C4-2B (cell line): Measurements from ENCODE around the gene HPX.

Experiments
- H3K27ac ChIP-seq: fragments of 450-650 bp; 2 replicates; pipeline ENCODE4 v1.5.1; 2017
- ZFX ChIP-seq: fragments of 450-650 bp; IDR thresholded peaks from 2 replicates; pipeline ENCODE4 v1.6.1; 2017
- TF ChIP-seq, protein P1 (sequence below): fragments of 450-650 bp; conservative IDR thresholded peaks from 2 replicates; pipeline ENCODE4 v1.5.1; 2017; ENCODE audit warnings: mild to moderate bottlenecking

Gene HPX

DNA sequence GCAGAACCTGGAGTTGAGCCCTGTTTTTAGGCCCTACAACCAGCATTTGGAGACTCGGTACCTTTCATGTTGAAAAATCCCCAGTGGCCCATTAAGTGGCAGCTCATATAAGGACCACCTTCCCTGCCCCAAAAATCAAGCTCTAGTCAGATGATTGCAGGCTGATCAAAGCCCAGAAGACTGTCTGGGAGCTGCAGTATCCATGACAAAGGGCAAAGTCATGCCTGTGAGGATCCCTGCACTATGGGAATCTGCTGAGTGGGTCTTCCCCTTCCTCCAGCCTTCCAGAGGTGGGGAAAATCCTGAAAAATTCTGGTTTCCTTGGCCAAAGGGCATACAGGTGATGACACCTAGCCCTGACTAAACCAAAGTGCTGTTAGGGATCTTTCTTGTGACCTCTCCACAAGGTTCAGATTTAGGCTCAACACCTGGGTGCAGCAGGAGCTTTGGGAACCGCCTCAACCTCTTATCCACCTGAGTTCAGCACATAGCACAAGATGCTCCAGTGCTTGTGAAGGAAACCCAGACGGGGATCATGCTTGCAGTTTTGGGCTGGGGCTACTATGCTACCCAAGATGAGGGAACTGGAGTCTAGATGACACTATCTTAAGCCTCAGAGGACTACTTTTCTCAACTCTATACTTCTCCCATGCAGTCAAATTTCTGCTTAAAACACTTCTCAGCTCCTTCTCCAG, 34.2 kb upstream of the HPX start:
- peak overlapping the region; percentile 99 for H3K27ac ChIP-seq
- TF ChIP-seq, protein P1, sequence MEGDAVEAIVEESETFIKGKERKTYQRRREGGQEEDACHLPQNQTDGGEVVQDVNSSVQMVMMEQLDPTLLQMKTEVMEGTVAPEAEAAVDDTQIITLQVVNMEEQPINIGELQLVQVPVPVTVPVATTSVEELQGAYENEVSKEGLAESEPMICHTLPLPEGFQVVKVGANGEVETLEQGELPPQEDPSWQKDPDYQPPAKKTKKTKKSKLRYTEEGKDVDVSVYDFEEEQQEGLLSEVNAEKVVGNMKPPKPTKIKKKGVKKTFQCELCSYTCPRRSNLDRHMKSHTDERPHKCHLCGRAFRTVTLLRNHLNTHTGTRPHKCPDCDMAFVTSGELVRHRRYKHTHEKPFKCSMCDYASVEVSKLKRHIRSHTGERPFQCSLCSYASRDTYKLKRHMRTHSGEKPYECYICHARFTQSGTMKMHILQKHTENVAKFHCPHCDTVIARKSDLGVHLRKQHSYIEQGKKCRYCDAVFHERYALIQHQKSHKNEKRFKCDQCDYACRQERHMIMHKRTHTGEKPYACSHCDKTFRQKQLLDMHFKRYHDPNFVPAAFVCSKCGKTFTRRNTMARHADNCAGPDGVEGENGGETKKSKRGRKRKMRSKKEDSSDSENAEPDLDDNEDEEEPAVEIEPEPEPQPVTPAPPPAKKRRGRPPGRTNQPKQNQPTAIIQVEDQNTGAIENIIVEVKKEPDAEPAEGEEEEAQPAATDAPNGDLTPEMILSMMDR, result no peak
- no peak for TF ChIP-seq ZFX

DNA sequence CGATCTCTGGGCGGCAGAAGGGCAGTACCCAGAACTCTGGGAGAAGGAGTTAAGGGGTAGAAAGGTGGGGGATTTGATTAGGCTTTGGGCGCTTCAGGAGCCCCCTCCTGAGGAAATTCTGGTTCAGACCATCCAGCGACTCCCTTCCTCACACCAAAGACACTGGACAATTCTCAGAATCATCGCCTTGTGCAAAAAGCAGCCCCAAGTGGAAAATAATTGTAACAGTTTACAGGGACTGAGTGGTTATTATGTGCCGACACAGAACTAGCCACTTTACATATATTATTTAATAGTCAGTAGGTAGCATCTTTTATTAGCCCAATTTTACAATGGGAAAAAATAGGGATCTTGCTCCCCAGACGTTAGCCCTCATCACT, 33.6 kb upstream of the HPX start:
- H3K27ac ChIP-seq, result peak overlapping the region; percentile 99
- TF ChIP-seq ZFX, result no peak
- TF ChIP-seq, protein P1, result no peak; the same call in 1 of the 2 replicates

DNA sequence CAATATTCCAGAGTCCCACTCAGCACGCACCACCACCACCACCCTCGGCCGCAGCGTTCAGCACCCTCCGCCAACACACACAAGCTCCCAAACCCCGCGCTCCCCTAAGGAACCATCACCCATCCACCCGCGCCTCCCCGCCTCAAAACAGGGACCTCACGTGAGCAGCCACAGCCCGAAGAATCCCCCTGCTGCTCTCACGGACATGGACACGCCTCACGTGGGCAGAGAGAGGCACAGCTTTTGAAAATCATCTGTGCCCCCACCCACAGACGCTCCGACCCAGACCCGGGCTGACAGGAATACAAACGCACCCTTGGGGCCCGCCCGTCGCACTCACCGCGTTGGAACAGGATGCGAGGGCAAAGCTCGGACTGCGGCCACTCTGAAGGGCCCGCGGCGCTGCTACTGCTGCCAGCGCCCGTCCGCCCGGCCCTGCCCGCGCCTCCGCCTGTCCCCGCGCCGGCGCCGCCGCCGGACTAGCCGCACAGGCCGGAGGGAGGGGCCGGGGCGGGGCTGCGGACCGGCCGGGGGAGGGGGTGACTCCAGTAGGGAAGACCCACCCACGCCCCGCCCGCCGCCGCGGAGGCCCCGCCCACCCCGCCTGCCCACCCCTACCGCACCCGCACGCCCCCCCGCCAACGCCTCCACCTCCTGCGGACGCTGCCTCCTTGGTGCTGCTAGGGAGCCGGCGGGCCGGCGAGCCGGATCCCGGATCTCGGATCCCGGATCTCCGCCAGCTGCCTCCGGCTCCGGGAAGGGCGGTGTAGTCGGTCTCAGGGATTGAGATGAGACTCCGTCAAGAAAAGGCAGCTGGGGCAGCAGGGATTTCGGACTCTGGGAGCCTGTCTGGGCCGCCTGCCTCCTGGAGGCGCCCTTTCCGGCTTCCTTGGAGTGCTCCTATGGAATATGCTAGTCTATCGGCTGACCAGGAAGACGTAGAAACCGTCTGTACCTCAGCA, 32.9 kb upstream of the HPX start, which contains the start of gene TRIM3:
TSS of gene TRIM3 (minus strand) at position 491 of the 962 bp plus-strand sequence. CDS start 8,246 bp downstream, outside the sequence.
- peak within 1 kb of the TSS; percentile 99 for H3K27ac ChIP-seq
- TF ChIP-seq, protein P1, result no peak; the same call in 1 of the 2 replicates
- peak; percentile 58 for TF ChIP-seq ZFX

DNA sequence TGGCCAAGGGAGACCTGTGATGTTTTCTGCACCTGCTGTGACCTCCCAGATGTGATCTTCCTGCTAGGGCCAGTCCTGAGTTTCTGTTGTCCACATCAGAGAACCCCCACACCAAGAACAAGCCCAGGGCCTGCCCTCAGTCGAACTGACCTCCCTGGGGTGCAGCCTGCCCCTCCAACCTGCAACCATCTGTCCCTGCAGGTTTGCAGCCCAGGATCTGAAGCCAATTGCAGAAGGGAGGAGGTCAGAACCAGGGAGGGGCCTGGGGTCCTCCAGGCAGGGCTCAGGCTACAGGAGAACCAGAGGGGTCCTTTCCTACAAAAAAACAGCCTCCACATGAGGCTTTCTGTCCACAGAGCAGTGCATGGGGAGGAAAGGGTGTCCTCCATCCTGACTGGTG, 32.1 kb upstream of the HPX start:
- TF ChIP-seq, protein P1, result no peak
- TF ChIP-seq ZFX, result no peak
- H3K27ac ChIP-seq, result peak overlapping the region; percentile 99

DNA sequence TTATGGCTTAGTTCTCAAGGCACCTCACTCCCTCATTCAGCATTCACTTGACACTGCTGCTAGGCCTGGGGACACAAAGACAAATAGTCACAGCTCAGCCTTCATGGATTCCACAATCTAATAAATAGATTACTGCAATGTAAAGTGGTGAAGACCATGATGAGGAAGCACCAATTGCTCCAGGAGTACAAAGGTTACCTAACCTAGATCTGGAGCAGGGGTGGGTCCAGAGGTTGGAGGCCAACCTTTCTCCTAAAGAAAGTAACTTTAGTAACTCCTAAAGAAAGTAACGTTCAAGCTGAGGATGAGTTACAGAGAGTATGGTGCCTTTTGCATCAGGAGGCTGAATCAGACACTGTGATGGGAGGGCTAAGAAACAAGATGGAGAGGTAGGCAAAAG, 28.8 kb upstream of the HPX start:
- no peak overlapping the region for H3K27ac ChIP-seq

DNA sequence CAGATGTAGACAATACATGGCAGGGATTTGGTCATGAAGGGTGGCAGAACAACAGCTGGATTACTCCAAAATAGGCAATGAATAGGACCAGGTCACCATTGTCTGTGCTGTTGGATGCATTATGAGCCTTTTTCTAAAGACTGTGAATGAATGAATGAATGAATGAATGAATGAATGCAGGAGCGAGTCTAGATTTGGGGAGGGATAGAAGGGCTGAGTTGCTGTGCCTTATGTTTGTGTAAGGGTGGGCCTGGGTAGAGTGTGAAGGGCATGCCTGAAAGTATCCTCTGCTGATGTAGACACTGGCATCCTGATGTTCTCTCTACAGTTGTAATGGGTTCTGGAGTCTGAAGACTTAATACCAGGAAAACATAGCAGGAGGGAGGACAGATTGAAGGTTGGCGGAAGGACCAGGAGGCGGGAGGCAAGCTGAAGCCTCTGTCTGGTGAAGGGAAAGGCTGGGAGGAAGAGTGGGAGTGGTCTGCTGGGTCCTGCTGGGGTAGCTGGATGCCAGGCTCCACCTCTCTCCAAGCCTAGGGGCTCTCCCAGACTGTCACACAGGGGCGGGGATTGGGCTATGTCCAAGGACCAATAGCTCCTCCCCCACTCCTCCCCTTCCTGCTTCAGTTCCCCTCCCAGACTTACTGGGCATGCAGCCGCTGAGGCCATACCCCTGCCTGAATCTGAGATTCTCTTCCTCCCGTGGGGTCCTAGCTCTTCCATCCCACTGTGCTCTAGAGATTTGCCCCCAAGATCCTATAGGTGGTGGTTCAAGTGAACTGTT, 28.1 kb upstream of the HPX start:
- no peak overlapping the region for H3K27ac ChIP-seq
- TF ChIP-seq, protein P1, result no peak
- no peak for TF ChIP-seq ZFX

More for the DNA sequence above, 28.8 kb upstream of the HPX start:
- no peak for TF ChIP-seq ZFX
- TF ChIP-seq, protein P1, result no peak
